GM12874 (cell line): ENCODE data around the gene GRM8.
A peak's percentile ranks its signal among the peaks of the same experiment; 100 is the strongest.

Source experiments
- TF ChIP-seq, protein P1 (sequence below): IDR thresholded peaks from 2 replicates; pipeline ENCODE4 v1.5.1; 2011; ENCODE audit warnings: low read depth, mild to moderate bottlenecking, control low read depth, low read length, moderate library complexity; ENCODE audit not compliant: insufficient read depth

Gene GRM8

DNA sequence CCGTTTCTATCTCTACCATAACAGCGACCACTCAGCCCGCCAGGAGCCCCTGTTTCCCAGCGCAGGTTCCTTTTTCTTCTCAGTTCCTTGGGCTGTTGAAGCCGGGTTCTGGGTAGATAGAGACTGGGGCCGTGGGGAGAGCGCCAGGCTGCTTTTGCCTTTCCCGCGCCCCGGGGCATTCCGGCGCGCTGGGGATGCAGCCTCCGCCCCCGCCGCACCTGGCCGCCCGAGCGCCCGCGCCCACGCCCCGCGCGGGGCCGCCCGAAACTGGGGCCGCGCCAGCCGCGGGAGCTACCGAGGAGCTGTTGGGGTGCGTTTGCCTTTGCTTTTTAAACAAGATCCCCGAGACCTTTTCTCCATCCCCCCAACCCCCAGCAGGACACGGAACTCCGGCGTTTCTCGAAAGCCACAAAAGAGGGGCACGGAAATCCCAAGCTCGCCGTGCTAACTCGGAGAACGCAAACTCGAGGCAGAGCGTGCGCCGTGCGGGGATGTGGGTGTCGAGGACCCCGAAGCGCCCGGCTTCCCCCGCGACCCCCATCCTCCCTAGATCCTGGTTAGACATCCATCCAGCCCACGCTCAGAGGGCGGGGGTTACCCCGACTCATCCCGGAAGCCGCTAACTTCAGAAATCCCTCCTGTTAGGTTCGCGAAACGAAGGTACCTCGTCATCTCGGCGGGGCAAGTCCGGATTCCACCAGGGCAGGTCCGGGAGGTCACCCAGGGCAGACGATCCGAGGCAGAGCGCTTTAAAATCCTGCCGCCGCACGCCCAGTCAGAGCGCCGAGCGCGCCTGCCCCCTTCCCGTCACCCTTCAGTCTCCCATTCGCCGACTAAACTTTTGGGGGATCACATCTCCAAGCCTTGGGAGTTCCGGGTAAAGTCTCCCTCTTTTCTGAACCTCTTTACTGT lies 1.0 kb downstream of the GRM8 start:
- TF ChIP-seq, protein P1, sequence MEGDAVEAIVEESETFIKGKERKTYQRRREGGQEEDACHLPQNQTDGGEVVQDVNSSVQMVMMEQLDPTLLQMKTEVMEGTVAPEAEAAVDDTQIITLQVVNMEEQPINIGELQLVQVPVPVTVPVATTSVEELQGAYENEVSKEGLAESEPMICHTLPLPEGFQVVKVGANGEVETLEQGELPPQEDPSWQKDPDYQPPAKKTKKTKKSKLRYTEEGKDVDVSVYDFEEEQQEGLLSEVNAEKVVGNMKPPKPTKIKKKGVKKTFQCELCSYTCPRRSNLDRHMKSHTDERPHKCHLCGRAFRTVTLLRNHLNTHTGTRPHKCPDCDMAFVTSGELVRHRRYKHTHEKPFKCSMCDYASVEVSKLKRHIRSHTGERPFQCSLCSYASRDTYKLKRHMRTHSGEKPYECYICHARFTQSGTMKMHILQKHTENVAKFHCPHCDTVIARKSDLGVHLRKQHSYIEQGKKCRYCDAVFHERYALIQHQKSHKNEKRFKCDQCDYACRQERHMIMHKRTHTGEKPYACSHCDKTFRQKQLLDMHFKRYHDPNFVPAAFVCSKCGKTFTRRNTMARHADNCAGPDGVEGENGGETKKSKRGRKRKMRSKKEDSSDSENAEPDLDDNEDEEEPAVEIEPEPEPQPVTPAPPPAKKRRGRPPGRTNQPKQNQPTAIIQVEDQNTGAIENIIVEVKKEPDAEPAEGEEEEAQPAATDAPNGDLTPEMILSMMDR: no peak

GRCh38 chr7:127251036-127251464 lies 1.7 kb downstream of the GRM8 start:
- TF ChIP-seq, protein P1: no peak

GRCh38 chr7:127250312-127251035 lies 2.3 kb downstream of the GRM8 start:
- TF ChIP-seq, protein P1: no peak

GRCh38 chr7:127245607-127246006 lies 7.1 kb downstream of the GRM8 start:
- TF ChIP-seq, protein P1: no peak

- TF ChIP-seq, protein P1: no peak
Measured at GRCh38 chr7:127245002-127245401, 7.7 kb downstream of the GRM8 start.

DNA sequence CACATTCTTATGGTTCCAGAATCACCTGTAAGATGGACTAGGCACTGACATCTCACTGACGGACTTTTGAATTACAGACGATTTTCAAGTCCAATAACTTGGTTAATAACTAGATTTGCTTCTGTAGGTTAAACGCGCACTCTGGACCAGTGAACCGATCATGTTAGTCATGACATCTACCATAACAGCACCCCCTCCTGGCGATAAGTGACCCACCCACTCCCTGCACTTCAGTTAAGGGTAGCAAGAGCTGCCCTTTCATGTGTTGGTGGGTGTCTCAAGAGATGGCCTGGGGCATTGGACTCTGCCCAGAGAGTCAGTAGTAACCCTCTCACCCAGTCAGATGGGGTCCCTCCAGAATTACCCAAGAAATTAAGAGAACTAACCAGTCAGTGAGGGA lies 12.9 kb downstream of the GRM8 start:
- TF ChIP-seq, protein P1: peak; percentile 43; the same call in 1 of the 2 replicates

GRCh38 chr7:127233630-127234029 lies 19.1 kb downstream of the GRM8 start:
- TF ChIP-seq, protein P1: no peak
